Breast epithelium (tissue), 3 donors: ENCODE results near the gene FAM50B.

Experiments
- CTCF ChIP-seq, 3 donors: fragments of 450-650 bp; IDR thresholded peaks; one replicate each; pipeline ENCODE4 v1.5.1; 2016 to 2017; ENCODE audit warnings: antibody characterized with exemption in 3 of 3, mild to moderate bottlenecking in 3 of 3, moderate library complexity in 3 of 3
- POLR2A ChIP-seq: fragments of 450-650 bp; IDR thresholded peaks from one replicate; pipeline ENCODE4 v1.6.1; 2016; ENCODE audit warnings: antibody characterized with exemption, mild to moderate bottlenecking, moderate library complexity
- POLR2AphosphoS5 ChIP-seq, 3 donors: sonication (generic); formaldehyde crosslinking; IDR thresholded peaks; one replicate each; pipeline ENCODE4 v1.6.1; 2017; ENCODE audit warnings: antibody characterized with exemption in 3 of 3

GRCh38 chr6:3876866-3877265 lies 27.7 kb downstream of the FAM50B start:
- no peak for TF ChIP-seq CTCF (IDR thresholded peaks at IDR 0.05)
- TF ChIP-seq POLR2A: no peak
- no peak for TF ChIP-seq POLR2AphosphoS5 (IDR thresholded peaks at IDR 0.05)
